Amniotic stem cell (primary cell): Measurements from ENCODE around the gene NUDT21.
"Not testable (repeated sequence)": the region's sequence is repeated elsewhere in the genome, so short reads cannot be mapped to it uniquely, and the experiment has no call there.

Experiments used
- DNase-seq: peaks from one replicate; lab custom pipeline; 2025; lab: John Stamatoyannopoulos, UW

The NUDT21 gene

DNA sequence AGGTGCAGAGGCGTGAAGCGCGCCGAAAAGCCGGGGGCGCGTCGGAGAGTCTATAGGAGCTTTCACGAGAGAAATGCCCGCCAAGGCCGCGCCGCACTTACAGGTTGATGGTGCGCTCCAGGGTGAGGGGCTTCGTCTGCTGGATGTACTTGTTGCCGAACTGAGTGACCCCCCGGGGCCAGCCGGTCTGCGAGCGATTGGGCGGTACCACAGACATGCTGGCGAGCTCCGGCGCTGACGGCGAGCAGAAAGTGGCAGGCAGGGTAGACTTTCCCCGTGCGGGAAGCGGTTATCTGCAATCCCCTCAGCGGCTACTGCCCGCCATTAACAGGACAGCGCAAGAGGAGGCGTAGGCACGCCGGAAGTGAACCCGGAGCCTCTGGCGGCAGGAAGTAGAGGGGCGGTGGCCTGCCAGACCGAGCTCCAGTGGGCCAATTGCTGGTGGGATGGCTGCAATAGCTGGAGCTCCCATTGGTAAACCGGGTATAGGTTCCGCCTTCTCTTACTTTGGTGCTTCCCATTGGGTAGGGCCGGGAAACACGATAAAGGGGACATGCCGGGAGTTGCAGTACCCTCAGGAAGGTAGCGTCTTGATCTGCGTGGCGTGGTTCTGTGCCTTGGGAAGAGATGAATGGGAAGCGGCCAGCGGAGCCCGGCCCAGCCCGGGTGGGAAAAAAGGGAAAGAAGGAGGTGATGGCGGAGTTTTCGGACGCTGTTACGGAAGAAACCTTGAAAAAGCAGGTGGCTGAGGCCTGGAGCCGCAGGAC is at the start of gene NUDT21, which contains the start of gene OGFOD1:
NUDT21 (minus strand) TSS at position 347 of the 767 bp plus-strand sequence; CDS start at position 217, 130 bp downstream.
OGFOD1 (plus strand) TSS at position 569 of the 767 bp plus-strand sequence; CDS start at position 628, 59 bp downstream.
- DNase-seq, result peak; percentile 95

DNA sequence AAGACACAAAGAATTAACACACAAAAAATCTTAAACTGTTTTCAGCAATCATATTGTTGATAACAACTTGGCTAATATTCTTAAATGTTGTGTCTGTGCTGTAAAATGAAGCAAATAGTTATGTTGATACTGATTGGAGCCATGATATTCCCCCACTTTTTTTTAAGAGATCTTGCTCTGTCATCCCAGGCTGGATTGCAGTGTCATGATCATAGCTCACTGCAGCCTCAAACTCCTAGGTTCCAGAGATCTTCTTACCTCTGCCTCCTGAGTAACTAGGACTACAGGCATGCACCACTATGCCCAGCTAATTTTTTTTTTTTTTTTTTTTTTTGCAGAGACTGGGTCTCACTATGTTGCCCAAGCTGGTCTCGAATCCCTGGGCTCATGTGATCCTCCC is 42.7 kb upstream of the NUDT21 start:
- no peak for DNase-seq

GRCh38 chr16:56493126-56493525 is 42.0 kb upstream of the NUDT21 start:
- DNase-seq, result no peak

GRCh38 chr16:56491657-56492261 is 40.6 kb upstream of the NUDT21 start:
- no peak for DNase-seq

DNA sequence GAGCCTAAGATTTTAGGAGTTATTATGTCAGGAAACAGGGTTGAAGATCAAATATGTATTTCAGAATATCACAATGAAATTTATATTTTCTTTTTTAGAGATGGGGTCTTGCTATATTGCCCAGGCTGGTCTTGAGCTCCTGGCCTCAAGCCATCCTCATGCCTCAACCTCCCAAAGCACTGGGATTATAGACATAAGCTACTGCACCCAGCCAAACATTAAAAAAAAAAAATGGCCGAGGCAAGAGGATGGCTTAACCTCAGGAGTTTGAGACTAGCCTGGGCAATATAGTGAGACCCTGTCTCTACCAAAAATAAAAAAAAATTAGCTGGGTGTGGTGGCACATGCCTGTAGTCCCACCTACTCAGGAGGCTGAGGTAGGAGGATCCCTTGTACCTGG is 37.7 kb upstream of the NUDT21 start:
- not testable (repeated sequence) for DNase-seq

DNA sequence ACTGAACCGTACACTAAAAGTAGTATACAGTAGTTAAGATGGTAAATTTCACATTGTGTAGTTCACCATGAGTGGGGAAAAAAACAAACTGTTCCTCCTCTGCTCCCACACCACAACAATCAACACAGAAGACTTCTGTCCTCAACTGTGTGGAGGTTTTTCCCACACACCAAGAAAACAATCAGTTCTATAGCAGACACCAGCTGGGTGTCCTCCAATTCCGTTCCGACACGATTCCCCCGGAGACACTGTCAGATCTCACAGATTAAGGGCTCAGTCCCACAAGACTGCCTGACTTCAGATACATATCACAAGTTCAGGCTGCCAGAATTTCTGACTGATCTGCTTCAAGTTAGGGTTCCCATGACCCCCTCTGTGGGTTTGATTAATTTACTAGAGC is 36.9 kb upstream of the NUDT21 start:
- DNase-seq, result no peak

GRCh38 chr16:56483394-56483793 is 32.3 kb upstream of the NUDT21 start:
- no peak for DNase-seq

DNA sequence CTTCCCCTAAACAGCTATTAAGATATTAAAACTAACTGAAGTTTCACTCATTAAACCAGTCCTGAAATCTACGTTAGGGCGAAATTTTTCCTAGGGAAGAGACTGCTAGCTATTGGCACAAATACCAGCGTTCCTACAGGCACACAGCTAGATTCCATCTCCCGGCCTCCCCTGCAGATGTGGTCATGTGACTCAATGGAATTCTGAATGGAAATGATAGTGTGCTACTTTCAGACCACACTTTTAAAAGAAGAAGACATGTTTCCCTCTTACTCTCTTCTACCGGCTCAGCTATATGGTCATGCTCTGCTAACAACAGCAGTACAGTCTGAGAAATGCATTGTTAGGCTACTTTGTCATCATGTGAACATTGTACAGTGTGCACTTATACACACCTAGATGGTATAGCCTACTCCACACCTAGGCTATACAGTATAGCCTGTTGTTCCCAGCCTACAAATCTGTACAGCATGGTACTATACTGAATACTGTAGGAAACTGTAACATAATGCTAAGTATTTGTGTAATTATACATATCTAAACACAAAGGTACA is 31.6 kb upstream of the NUDT21 start:
- DNase-seq, result no peak

DNA sequence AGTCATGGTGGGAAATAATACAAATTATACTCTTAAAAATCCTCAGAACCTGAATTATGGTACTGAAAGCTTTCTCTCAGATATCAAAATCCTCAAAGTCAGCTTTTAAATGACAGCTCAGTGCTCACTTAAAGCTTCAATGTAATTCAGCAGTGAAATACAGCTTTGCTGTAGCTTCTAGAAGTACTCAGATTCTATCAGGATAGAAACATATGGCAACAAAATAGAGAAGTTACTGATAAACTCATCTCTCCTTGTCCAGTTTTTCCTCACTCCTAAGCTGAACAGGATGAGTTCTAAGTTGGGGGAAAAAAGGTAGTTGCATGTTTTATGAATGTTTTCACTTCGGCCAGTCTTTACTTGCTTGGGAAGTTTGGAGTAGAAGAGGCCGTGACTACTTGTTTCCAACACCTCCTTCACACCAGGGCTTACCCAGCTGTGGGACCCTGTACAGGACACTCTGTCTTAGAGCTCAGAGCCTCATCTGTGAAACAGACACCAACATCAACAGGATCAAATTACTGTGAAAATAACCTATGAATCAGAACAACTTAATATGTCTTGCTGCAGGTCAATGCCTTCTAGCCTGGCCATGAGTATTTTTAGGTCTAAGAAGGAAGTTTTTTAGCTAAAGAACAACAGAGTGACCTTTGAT is 30.5 kb upstream of the NUDT21 start:
- DNase-seq, result no peak

DNA sequence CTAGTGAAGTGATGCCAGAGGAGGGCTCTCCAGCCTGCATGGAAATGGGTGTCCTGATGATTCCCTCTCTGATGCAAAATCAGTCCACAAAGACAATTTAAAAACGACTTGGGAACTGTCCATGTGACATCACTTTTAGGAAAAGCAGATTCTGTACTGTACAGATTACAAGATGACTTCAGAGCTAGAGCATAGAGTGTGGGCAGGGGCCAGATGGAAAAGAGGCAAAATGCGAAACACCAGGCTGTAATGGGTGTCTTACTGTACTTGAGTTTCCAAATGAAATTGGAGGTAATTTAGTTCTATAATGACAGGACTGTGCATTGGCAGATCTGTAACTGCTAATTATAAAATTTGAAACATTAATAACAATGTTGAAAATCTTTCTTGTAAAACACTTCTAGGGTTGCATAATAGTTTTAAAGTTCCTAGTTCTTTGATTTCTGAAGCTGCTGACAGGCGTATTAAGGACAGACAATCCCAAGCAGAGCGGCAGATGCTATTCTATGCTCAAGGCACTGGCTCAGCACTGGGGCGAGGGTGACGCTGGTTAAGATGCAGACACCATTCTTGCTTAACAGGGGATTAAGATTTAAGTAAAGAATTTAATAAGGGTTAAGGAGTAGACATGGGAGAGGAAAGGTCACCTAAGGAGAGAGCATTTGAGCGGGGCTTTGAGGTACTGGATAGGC is 29.8 kb upstream of the NUDT21 start:
- no peak for DNase-seq

DNA sequence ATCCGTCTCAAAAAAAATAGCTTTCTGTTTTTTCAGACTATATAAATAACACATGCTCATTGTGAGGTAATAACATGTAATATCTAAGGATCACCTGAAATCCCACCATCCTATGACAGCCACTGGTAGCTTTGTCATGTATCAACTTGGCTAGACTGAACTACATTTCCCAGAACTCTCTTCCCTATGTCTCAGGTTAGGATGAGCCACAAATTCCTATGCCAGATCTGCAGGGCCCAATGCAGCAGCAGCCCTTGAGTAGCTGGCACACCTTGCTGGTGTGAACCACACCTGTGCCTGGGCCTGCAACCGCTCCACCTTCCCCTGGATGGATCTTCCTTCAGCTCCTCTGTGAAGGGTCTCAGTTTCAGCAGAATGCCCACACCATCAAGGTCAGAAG is 28.3 kb upstream of the NUDT21 start:
- no peak for DNase-seq

DNA sequence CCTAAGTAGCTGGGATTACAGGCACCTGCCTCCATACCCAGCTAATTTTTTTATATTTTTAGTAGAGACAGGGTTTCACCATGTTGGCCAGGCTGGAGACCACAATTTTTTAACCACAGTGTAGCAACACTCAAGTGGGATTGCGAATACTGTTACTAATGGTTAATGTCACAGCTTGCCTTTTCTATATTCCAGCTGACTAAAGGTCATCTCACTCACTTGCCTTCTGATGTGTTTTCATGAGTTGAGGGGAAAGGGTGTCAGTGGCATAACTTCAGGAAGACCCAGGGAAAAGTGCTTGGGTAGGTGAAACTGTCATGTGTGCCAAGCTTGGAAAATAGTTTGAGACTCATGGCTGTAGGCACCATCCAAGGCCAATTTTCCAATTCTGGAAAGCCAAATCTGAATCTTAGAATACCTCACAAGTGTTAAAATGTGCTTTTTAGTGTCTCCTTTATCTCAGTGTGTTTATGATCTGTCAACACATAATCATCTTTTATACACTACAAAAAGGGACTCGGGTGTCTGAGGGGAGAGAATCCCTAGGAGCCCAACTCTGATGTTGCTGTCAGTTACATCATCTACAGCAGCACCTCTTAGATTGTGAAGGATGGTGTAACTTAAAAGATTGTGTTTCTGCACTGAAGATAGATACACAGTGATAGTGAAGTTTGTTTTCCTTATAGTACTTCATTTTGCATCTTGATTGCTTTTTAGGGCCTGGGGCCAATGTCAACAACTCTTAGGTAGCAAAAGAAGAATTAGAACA is 27.3 kb upstream of the NUDT21 start:
- no peak for DNase-seq

DNA sequence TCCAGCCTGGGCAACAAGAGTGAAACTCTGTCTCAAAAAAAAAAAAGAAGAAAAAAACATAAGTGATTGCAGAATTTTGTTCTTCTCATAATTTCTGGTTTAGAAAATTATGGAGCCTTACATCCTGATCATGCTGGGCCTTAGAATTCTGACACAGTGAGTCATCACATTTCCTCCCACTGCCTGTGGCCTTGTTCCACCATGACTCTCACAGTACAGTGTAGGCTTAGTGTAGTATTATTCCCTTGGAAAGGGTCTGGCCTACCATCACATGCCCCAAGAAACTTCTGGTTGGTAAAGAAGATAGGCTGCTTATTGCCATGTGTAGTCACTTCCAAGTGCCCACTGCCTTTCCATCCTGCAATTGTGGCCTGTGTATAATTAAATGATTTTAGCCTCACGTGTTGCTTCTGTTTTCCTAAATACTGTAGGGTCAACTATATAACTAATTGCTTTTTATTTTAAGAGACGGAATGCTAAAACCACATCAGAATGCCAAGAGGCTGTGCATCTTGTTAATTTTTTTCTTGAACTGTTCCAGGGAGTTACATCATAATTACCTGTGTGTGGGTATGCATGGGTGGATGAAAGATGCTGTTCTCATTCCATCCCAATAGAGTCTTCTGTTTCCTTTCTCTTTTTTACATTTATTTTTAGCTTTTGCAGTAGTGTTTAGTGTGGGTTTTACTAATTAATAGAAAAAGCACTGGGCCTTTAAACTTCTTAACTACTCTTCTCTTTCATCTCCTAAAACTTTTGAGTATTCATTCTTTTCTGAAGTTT is 26.2 kb upstream of the NUDT21 start:
- peak; percentile 43 for DNase-seq

DNA sequence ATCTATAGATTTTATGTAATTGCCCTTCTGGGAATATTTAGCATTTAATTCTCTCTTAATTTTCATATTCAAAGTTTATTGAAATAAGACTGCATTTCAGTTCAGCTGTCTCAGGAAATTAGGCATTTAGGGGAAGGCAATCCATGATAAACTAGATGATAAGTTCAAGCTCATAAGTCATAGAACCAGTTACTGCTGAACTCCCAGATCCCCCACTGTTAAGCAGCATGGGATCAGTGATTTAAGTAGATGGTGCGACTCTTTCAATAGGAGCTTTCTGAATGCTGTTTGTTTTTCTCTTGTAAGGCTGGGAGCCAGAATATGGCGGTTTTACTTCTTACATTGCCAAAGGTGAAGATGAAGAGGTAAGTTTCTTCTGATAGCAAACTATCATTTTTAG is 24.1 kb upstream of the NUDT21 start:
- DNase-seq, result no peak

GRCh38 chr16:56470666-56471065 is 19.5 kb upstream of the NUDT21 start:
- no peak for DNase-seq

DNA sequence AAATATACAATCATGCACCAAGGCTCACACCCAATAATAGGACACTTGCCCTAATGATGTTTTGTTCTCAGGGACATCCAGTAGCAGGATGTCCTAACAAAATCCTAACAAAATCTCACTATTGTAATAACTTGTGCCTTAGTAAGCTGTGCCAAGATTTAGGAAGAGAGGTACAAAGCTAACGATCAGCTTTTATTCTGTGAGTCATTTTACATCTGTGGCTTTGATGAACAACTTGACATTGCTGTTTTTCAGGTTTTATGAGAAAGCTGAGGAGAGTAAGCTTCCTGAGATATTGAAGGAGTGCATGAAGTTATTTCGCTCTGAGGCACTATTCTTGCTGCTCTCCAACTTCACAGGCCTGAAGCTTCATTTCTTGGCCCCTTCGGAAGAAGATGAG is 19.1 kb upstream of the NUDT21 start:
- DNase-seq, result no peak

GRCh38 chr16:56469748-56470147 is 18.6 kb upstream of the NUDT21 start:
- no peak for DNase-seq

- no peak for DNase-seq
These were observed 17.7 kb upstream of the NUDT21 start for GRCh38 chr16:56468800-56469199.

DNA sequence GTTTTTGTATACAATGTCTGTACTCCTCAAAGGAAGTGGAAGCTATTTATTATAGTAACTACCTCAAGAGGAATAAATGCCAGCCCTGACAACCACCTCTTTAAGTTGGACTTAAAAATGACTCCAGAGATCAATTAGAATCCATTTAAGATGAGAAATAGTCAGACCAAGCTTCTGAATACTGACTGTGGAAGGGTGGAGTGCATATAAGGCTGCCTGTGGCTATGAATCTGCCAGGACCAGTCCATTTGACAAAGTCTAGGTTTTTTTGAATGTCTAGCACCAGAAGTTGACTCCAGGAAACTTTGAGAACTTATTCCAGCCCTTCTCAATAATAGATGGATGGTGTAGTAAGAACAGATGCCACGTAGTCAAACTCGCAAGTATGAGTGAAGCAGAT is 15.2 kb upstream of the NUDT21 start:
- no peak for DNase-seq

- no peak for DNase-seq
These were observed 12.0 kb upstream of the NUDT21 start for GRCh38 chr16:56463153-56463552.
